ENCODE measurements around the gene NCOA1.

DNA sequence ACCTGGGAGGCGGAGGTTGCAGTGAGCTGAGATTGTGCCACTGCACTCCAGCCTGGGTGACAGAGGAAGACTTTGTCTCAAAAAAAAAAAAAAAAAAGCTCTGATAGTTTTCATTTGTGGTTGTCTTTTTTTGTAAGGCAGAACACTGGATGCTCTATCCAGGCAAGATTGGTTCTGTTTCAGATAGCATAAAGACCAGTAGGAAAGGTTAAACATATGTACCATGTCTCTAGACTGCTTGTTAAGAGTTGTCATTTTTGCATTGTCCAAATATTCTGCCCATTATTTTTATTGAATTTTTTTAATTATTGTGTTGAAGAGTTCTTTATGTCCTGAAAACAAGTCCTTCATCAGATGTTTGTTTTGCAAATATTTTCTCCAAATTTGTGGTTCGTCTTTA, 60.0 kb downstream of the NCOA1 start:
- TF ChIP-seq, protein P1, sequence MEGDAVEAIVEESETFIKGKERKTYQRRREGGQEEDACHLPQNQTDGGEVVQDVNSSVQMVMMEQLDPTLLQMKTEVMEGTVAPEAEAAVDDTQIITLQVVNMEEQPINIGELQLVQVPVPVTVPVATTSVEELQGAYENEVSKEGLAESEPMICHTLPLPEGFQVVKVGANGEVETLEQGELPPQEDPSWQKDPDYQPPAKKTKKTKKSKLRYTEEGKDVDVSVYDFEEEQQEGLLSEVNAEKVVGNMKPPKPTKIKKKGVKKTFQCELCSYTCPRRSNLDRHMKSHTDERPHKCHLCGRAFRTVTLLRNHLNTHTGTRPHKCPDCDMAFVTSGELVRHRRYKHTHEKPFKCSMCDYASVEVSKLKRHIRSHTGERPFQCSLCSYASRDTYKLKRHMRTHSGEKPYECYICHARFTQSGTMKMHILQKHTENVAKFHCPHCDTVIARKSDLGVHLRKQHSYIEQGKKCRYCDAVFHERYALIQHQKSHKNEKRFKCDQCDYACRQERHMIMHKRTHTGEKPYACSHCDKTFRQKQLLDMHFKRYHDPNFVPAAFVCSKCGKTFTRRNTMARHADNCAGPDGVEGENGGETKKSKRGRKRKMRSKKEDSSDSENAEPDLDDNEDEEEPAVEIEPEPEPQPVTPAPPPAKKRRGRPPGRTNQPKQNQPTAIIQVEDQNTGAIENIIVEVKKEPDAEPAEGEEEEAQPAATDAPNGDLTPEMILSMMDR (IDR thresholded peaks at IDR 0.05): no peak
- no peak for TF ChIP-seq POLR2A (IDR thresholded peaks at IDR 0.05)
